LHCN-M2 (cell line): ENCODE measurements around the gene C1orf216. TPM values are rescaled to one million over a fixed set of nuclear protein-coding genes. Genes with fewer than 3 reads are reported as not detected.
A peak's percentile ranks its signal among the peaks of the same experiment; 100 is the strongest.
"Not testable (repeated sequence)": the region's sequence is repeated elsewhere in the genome, so short reads cannot be mapped to it uniquely, and the experiment has no call there.

Source experiments
- DNase-seq: peaks from one replicate; pipeline ENCODE4 v3.0.0-alpha.2; 2012; ENCODE audit warnings: low read depth
- polyA plus RNA-seq: library from polyadenylated mRNA; unstranded; fragments of >200 nt; gene quantifications from one replicate; pipeline ENCODE4 v1.2.1, GENCODE V29; 2012; ENCODE audit warnings: missing spikeins
- total RNA-seq: library from RNA; depleted of rRNA; stranded (reverse); fragments of >200 nt; gene quantifications from 2 replicates; pipeline ENCODE4 v1.2.3, GENCODE V29; 2014; rRNA removed

The C1orf216 gene, protein sequence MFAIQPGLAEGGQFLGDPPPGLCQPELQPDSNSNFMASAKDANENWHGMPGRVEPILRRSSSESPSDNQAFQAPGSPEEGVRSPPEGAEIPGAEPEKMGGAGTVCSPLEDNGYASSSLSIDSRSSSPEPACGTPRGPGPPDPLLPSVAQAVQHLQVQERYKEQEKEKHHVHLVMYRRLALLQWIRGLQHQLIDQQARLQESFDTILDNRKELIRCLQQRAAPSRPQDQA
- 30.5 and 31.3 TPM in 2 replicates for total RNA-seq
- polyA plus RNA-seq: 25.0 TPM

- peak; percentile 65 for DNase-seq
These were observed at the start of gene C1orf216 for GRCh38 chr1:35718492-35719336. Gene C1orf216, minus strand, starts transcription at chr1:35718884. Its CDS starts 2,563 bp downstream, at chr1:35716321.

DNA sequence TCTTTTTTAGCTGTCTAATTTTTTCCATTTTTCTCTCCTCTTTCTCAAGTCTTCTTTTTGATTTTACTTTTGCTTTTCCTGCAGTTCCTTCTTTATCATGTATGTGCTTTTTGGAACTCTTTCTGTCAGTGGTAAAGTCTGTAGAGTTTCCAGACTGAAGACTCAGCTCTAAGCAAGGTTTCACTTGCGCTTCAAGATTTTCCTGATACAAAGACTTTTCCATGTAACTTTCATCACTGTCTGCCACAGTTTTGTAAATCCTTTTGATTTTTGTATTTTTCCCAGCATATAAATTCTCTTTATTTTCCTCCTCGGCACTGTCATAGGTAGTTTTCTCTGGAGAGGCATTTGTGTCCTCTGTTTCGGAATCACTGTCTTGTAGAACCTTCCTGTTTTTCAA is 45.6 kb upstream of the C1orf216 start:
- DNase-seq: no peak

DNA sequence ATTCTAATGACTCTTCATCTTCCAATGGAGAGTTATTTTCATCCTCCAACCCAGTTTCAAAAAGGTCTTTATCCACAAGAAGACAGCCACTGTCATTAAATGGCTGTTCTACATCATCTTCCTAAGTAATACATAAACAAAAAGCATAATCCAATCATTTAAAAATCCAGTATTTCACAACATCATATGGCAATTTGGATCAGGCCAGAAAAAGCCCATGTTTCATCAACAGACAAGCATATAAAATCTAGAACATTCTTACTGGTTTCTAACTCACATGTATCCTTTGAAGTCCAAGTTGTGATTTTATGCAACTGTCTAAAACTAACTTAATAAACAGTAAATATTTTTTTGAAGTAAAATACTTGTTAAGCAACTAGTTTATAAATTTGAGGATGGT is 44.5 kb upstream of the C1orf216 start:
- no peak for DNase-seq

- DNase-seq: no peak
These were observed 43.5 kb upstream of the C1orf216 start for GRCh38 chr1:35762141-35762540.

GRCh38 chr1:35756064-35756463 is 37.4 kb upstream of the C1orf216 start:
- DNase-seq: no peak

DNA sequence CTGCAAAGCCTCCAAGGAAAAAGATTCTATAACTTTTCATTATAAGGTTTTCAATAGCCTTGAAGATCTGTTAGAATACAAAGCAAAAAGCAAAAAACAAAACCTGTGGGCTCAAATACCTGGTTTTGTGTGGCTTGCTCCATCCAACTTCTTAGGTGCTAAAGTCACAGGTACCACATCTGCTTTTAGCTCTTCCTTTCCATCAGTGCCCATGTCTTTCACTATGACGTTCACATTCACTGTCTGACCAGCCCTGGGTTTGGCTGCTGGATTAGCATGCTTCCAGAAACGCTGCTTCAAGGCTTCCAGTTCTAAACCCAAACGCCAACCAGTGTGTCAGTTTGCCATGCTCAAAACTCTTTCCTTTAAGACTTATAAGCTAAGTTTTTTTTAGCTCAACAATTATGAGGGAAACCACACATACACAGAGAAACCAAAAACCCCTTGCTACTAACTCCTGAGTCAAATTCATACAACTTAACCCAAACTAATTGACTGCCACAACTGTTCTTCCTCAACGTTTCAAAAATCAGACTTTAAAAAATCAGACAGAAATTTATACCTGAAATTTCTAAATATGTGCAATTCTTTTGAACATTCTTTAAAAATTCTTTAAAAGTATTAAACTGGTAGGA is 35.1 kb upstream of the C1orf216 start:
- no peak for DNase-seq

DNA sequence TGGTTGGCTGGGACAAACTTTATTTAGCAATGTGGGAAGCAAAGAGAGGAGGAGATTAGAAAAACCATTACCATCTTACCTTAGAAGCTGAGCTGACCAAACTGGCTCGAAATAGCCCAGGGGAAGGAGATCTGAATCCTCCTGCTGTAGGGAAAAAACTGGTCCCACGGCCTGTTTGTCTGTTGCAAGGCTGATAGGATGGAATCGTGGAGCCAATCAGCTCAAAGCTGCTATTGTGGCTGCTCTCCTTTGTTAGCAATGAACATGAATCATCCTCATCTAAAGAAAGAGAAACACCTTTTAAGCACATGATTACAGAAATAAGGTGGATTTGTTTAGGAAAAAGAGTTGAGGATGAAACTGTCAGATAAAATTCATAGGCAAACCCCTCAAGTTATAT is 29.6 kb upstream of the C1orf216 start:
- DNase-seq: no peak

DNA sequence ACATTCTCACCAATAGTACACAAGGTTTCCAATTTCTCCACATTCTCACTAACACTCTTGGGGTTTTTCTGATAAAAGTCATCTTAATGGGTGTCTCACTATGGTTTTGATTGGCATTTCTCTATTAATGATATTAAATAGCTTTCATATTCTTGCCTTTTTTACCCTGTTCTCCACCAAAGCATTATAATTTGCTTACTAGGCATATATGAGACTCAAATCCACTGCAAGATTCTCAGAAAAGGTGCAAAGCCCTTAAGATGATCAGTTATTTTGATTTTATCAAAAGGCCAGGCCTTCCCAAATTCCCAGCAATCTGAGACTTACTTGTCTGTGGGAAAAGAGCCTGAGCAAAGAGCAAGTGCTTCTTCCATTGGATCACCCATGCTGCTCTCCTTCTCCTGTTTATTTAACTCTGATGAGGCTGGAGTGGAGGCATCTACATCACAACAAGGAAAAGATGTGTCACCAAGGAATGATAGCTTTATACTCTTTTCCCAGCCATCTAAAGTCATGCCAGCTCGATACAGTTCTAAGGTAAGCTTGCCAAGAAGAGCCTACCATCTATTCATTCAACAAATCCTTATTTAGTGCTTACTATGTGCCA is 26.5 kb upstream of the C1orf216 start:
- no peak for DNase-seq

DNA sequence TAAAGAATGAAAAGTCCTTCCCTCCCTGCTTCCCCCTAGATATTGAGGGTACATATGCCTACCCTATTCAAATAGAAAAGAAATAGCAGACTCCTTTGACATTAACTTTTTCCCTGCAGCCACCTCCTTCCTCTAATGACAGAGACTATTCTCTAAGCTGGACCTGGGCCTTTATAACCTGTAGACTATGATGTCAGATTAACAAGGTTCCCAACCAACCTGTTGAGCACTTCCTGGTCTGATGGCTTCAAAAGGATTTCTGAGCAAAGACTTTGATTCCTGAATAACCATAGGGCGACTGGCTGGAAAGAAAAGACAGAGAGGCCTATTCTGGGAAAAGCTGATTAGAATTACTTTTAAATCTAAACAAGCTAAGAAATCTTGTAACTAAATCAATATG is 18.4 kb upstream of the C1orf216 start:
- DNase-seq: no peak

DNA sequence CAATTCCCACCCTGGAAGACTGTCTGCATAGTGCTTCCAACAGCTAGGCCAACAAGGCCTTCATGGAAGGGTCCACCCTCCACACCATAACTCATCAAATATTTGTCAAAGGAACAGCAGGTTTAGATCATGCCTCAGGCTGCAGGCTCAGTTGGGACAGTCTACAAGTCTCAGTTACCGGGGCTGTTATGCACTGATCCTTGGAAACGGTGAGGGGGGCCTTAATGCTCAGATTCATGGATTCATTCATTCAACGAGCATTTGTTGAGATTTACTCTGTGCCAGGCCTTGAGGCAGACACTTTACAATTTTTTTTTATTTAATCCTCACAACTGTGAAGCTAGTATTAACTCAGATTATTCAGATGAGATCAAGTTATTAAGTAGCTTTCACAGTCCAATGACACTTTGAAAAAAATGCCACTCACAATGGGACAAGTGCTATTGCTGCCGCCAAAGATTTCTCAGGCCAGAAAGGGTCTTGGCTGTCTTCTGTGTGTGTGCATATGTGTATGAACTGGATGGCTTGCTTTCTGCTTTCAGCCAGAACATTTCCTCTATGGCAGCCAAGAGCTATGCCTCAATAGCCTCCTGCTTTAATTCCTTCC is 8.9 kb upstream of the C1orf216 start:
- no peak for DNase-seq

- peak; percentile 53 for DNase-seq
These were observed 8.1 kb upstream of the C1orf216 start for GRCh38 chr1:35726450-35727433.

GRCh38 chr1:35725596-35725995 is 6.9 kb upstream of the C1orf216 start:
- DNase-seq: no peak

- DNase-seq: peak; percentile 68
These were observed 690 bp downstream of the C1orf216 start for GRCh38 chr1:35717911-35718476.

GRCh38 chr1:35715568-35716002 is 3.1 kb downstream of the C1orf216 start:
- peak; percentile 71 for DNase-seq

GRCh38 chr1:35714921-35715567 is 3.6 kb downstream of the C1orf216 start:
- no peak for DNase-seq

DNA sequence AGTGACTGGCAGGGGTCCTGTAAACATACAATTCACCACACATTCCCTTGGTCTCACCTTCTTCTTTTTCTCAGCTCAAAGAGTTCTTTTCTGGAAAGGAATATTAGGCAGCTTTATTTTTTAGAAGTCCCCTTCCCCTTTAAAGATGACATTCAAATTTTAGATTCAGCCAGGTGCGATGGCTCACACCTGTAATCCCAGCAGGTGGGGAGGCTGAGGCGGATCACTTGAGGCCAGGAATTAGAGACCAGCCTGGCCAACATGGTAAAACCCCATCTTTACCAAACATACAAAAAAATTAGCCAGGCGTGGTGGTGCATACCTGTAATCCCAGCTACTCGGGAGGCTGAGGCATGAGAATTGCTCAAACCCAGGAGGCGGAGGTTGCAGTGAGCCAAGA is 7.6 kb downstream of the C1orf216 start:
- DNase-seq: not testable (repeated sequence)

DNA sequence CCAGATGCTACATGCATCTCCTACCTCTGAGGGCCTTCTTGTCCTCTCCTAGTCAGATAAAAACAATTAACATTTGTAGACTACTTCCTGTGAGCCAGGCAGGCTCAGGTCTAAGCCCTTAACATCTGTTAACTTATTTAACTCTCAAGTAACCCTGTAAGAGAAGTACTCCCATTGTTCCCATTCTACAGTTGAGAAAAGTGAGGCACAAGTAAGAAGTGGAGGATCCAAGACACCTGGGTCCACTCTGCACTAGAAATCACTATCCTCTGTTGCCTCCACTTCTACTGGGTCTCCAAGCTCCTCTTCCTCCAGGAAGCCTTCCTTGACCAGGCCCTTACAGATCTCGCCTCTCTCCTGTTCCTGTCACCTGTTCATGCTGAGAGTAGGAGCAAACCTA is 9.7 kb downstream of the C1orf216 start:
- peak; percentile 6 for DNase-seq

DNA sequence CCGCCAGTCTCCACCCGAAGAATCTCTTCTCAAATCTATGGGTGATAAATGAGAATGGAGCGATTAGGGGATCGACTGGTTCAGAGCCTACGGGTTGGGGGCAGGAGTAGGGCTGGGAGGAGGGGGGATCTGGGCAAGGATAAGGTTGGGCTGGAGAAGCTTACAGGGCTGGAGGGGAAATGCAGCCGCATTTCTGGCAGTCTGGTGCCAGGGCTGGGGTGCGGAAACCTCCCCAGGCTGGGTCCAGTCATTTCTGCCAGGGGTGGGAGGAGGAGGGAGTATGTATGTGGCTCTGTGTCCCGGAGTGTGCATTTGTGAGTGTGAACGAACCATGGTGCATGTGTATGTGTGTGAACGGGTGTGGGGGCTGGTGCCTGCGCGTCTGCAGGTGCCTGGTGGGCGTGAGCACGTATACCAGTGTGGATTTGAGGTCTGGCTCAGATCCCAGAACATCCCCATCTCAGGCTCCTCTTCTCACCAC is 10.2 kb downstream of the C1orf216 start:
- no peak for DNase-seq
